ENCODE measurements around the gene BRCA2.

BRCA2 gene

DNA sequence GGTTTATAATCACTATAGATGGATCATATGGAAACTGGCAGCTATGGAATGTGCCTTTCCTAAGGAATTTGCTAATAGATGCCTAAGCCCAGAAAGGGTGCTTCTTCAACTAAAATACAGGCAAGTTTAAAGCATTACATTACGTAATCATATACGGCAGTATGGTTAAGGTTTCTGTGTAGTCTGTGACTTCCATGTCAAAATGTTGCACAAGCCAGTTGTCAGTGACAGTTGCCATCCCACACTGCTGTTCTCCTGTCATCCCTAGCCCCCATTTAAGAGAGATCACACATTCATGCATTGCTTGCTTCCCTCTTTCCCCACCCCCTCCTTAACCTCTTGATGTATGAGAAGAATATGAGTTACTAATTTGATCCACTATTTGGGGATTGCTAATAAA, 47.3 kb downstream of the BRCA2 start:
- Histone ChIP-seq H3F3A (ENCODE audit: insufficient read depth) (peaks cover 5% of the 10 kb centered on the region; the same call in 1 of the 2 replicates), H3K27ac (ENCODE audit: low read depth, low read length) (no peak overlapping the region), H3K79me2 (ENCODE audit: insufficient read depth, low read length) (no peaks in the 10 kb centered on the region), H3K27me3 (ENCODE audit: low read length) (no peaks in the 10 kb centered on the region), H3K4me3 (ENCODE audit: insufficient read depth, low read length, poor library complexity, severe bottlenecking) (no peak overlapping the region), H3K4me2 (ENCODE audit: low read depth, low read length, poor library complexity, severe bottlenecking) (no peak overlapping the region), H3K9ac (ENCODE audit: low read length) (no peak overlapping the region), H4K20me1 (ENCODE audit: low read depth, low read length) (no peaks in the 10 kb centered on the region), H3K9me2 (replicated peaks; ENCODE audit: insufficient read depth, low read length) (no peaks in the 10 kb centered on the region), H2AFZ (ENCODE audit: low read depth, low read length, severe bottlenecking) (no peak overlapping the region), H3K9me3 (ENCODE audit: insufficient read depth, low read length) (no peaks in the 10 kb centered on the region), H3K36me3 (ENCODE audit: low read length) (peaks cover 24% of the 10 kb centered on the region)
- TF ChIP-seq, protein P1, sequence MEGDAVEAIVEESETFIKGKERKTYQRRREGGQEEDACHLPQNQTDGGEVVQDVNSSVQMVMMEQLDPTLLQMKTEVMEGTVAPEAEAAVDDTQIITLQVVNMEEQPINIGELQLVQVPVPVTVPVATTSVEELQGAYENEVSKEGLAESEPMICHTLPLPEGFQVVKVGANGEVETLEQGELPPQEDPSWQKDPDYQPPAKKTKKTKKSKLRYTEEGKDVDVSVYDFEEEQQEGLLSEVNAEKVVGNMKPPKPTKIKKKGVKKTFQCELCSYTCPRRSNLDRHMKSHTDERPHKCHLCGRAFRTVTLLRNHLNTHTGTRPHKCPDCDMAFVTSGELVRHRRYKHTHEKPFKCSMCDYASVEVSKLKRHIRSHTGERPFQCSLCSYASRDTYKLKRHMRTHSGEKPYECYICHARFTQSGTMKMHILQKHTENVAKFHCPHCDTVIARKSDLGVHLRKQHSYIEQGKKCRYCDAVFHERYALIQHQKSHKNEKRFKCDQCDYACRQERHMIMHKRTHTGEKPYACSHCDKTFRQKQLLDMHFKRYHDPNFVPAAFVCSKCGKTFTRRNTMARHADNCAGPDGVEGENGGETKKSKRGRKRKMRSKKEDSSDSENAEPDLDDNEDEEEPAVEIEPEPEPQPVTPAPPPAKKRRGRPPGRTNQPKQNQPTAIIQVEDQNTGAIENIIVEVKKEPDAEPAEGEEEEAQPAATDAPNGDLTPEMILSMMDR (IDR thresholded peaks at IDR 0.05; ENCODE audit: insufficient read depth, low read length, poor library complexity, severe bottlenecking), result no peak
- TF ChIP-seq EZH2phosphoT487 (conservative IDR thresholded peaks at IDR 0.05; ENCODE audit: low read length), result no peak

DNA sequence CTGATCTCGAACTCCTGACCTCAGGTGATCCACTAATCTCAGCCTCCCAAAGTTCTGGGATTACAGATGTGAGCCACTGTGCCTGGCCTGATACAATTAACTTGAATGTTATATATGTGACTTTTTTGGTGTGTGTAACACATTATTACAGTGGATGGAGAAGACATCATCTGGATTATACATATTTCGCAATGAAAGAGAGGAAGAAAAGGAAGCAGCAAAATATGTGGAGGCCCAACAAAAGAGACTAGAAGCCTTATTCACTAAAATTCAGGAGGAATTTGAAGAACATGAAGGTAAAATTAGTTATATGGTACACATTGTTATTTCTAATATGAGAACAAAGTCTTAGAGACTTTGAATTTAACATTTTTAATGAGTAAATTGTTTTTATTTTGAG, 55.5 kb downstream of the BRCA2 start:
- TF ChIP-seq EZH2phosphoT487 (conservative IDR thresholded peaks at IDR 0.05; ENCODE audit: low read length), result no peak
- TF ChIP-seq, protein P1 (IDR thresholded peaks at IDR 0.05; ENCODE audit: insufficient read depth, low read length, poor library complexity, severe bottlenecking), result no peak
- Histone ChIP-seq H3K27me3 (ENCODE audit: low read length) (no peaks in the 10 kb centered on the region), H3K9ac (ENCODE audit: low read length) (no peak overlapping the region), H2AFZ (ENCODE audit: low read depth, low read length, severe bottlenecking) (no peak overlapping the region), H3K27ac (ENCODE audit: low read depth, low read length) (no peak overlapping the region), H3K36me3 (ENCODE audit: low read length) (peaks cover 40% of the 10 kb centered on the region), H4K20me1 (ENCODE audit: low read depth, low read length) (no peaks in the 10 kb centered on the region), H3F3A (ENCODE audit: insufficient read depth) (peaks cover 4% of the 10 kb centered on the region; the same call in 1 of the 2 replicates), H3K4me3 (ENCODE audit: insufficient read depth, low read length, poor library complexity, severe bottlenecking) (no peak overlapping the region), H3K79me2 (ENCODE audit: insufficient read depth, low read length) (no peaks in the 10 kb centered on the region), H3K9me2 (replicated peaks; ENCODE audit: insufficient read depth, low read length) (no peaks in the 10 kb centered on the region), H3K9me3 (ENCODE audit: insufficient read depth, low read length) (no peaks in the 10 kb centered on the region), H3K4me2 (ENCODE audit: low read depth, low read length, poor library complexity, severe bottlenecking) (no peak overlapping the region)

DNA sequence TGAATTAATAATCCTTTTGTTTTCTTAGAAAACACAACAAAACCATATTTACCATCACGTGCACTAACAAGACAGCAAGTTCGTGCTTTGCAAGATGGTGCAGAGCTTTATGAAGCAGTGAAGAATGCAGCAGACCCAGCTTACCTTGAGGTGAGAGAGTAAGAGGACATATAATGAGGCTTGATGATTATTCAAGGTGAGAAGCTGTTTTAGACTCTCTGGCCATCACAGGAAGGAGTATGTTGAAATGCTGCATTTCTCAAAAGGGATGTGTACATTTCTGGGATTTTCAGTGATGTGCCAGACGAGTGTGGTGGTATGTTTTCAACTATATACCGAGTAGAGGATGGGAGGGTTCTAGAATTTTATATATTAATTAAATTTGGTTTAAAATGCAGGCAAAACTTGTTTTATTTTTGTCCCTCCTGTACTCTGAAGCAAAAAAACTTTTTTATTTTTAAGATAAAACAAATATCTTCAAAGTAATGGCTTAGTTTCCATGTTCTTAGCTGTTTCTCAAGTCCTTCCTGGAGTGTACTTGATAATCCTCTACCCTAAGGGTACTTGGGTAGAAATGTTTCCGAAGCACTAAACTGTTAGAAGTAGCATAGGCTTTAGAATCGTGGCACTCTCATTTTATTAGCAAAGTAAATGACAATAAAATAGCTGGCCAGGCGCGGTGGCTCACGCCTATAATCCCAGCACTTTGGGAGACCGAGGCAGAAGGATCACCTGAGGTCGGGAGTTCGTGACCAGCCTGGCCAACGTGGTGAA, 61.5 kb downstream of the BRCA2 start:
- no peak overlapping the region for H2AFZ ChIP-seq (ENCODE audit: low read depth, low read length, severe bottlenecking)
- no peak overlapping the region for H3K4me3 ChIP-seq (ENCODE audit: insufficient read depth, low read length, poor library complexity, severe bottlenecking)
- H3K9ac ChIP-seq (ENCODE audit: low read length), result no peak overlapping the region
- H3K27ac ChIP-seq (ENCODE audit: low read depth, low read length), result no peak overlapping the region
- H3K27me3 ChIP-seq (ENCODE audit: low read length), result no peaks in the 10 kb centered on the region
- peaks cover 6% of the 10 kb centered on the region; the same call in 1 of the 2 replicates for H3F3A ChIP-seq (ENCODE audit: insufficient read depth)
- no peaks in the 10 kb centered on the region for H3K9me3 ChIP-seq (ENCODE audit: insufficient read depth, low read length)
- H3K79me2 ChIP-seq (ENCODE audit: insufficient read depth, low read length), result no peaks in the 10 kb centered on the region
- no peak overlapping the region for H3K4me2 ChIP-seq (ENCODE audit: low read depth, low read length, poor library complexity, severe bottlenecking)
- H3K9me2 ChIP-seq (replicated peaks; ENCODE audit: insufficient read depth, low read length), result no peaks in the 10 kb centered on the region
- TF ChIP-seq, protein P1 (IDR thresholded peaks at IDR 0.05; ENCODE audit: insufficient read depth, low read length, poor library complexity, severe bottlenecking), result no peak
- TF ChIP-seq EZH2phosphoT487 (conservative IDR thresholded peaks at IDR 0.05; ENCODE audit: low read length), result no peak
- H3K36me3 ChIP-seq (ENCODE audit: low read length), result peaks cover 39% of the 10 kb centered on the region; the same call in 1 of the 2 replicates
- H4K20me1 ChIP-seq (ENCODE audit: low read depth, low read length), result no peaks in the 10 kb centered on the region

Measured in SU-DHL-6 (cell line).